ENCODE measurements around the gene SVOP. TPM values are rescaled to one million over a fixed set of nuclear protein-coding genes. Genes with fewer than 3 reads are reported as not detected.

Gene SVOP
- total RNA-seq, 2 experiments from 2014 or later: not detected

DNA sequence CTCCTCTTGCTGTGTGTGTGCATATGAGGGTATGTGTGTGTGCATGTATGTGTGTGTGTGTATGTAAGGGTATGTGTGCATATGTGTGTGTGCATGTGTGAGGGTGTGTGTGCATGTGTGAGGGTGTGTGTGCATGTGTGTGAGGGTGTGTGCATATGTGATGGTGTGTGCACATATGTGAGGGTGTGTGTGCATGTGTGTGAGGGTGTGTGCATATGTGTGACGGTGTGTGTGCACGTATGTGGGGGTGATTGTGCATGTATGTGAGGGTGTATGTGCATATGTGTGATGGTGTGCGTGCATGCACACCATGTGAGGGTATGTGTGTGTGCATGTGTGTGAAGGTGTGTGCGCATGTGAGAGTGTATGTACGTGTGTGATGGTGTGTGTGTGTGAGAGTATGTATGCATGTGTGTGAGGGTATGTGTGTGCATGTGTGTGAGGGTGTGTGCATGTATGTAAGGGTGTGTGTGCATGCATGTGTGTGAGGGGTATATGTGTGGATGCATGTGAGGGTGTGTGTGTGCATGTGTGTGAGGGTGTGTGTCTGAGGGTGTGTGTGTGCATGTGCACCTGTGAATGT, 125.6 kb downstream of the SVOP start:
- Mint-ChIP-seq H3K4me1 (ENCODE audit: low read depth) (no peaks in the 10 kb centered on the region), H3K9me3 (no peaks in the 10 kb centered on the region), H3K27ac (no peak overlapping the region), H3K36me3 (ENCODE audit: low read depth) (no peaks in the 10 kb centered on the region), H3K27me3 (peaks cover 16% of the 10 kb centered on the region), H3K4me3 (no peak overlapping the region)
- DNase-seq (no peak), ATAC-seq (ENCODE audit: poor library complexity) (no peak)
- intact Hi-C loops (cut with DNase I, micrococcal nuclease): no loop called here
- peaks cover 3 to 12% of the 10 kb centered on the region in 2 experiments for H3K27me3 ChIP-seq (ENCODE audit: control insufficient read depth in 1 of 2, insufficient read depth in 2 of 2, low read length in 2 of 2)
- TF ChIP-seq, protein P1, sequence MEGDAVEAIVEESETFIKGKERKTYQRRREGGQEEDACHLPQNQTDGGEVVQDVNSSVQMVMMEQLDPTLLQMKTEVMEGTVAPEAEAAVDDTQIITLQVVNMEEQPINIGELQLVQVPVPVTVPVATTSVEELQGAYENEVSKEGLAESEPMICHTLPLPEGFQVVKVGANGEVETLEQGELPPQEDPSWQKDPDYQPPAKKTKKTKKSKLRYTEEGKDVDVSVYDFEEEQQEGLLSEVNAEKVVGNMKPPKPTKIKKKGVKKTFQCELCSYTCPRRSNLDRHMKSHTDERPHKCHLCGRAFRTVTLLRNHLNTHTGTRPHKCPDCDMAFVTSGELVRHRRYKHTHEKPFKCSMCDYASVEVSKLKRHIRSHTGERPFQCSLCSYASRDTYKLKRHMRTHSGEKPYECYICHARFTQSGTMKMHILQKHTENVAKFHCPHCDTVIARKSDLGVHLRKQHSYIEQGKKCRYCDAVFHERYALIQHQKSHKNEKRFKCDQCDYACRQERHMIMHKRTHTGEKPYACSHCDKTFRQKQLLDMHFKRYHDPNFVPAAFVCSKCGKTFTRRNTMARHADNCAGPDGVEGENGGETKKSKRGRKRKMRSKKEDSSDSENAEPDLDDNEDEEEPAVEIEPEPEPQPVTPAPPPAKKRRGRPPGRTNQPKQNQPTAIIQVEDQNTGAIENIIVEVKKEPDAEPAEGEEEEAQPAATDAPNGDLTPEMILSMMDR (IDR thresholded peaks at IDR 0.05): no peak
- CTCF ChIA-PET: no interaction called here
- H3K36me3 ChIP-seq (ENCODE audit: insufficient read depth, low read length): no peaks in the 10 kb centered on the region
- H3K27ac ChIP-seq (ENCODE audit: low read depth in 1 of 2, low read length in 2 of 2): no peak overlapping the region
- POLR2A ChIA-PET: no interaction called here
- no peaks in the 10 kb centered on the region for H3K4me1 ChIP-seq (ENCODE audit: insufficient read depth, low read length)
- H3K9me3 ChIP-seq (ENCODE audit: control insufficient read depth in 1 of 2, insufficient read depth in 1 of 2, low read length in 2 of 2): peaks cover 0 to 4% of the 10 kb centered on the region in 2 experiments
- H3K4me3 ChIP-seq (ENCODE audit: low read length): no peak overlapping the region

GRCh38 chr12:108890208-108890607, 130.7 kb downstream of the SVOP start:
- DNase-seq (peak in 1 of 14 experiments; percentile 5), ATAC-seq (ENCODE audit: poor library complexity) (no peak)
- peaks cover 0 to 7% of the 10 kb centered on the region in 2 experiments for H3K9me3 ChIP-seq (ENCODE audit: control insufficient read depth in 1 of 2, insufficient read depth in 1 of 2, low read length in 2 of 2)
- ChIA-PET POLR2A (no interaction called here), CTCF (interaction anchor here (1.3 kb wide), 1 partner anchor 9 kb away, joined by 4 read pairs; no protein-coding TSS in a partner anchor)
- TF ChIP-seq, protein P1 (IDR thresholded peaks at IDR 0.05): no peak
- Mint-ChIP-seq H3K4me3 (no peak overlapping the region), H3K9me3 (no peaks in the 10 kb centered on the region), H3K4me1 (ENCODE audit: low read depth) (no peaks in the 10 kb centered on the region), H3K36me3 (ENCODE audit: low read depth) (no peaks in the 10 kb centered on the region), H3K27ac (no peak overlapping the region), H3K27me3 (peaks cover 4% of the 10 kb centered on the region)
- H3K27me3 ChIP-seq (ENCODE audit: control insufficient read depth in 1 of 2, insufficient read depth in 2 of 2, low read length in 2 of 2): no peaks in the 10 kb centered on the region
- H3K4me3 ChIP-seq (ENCODE audit: low read length): no peak overlapping the region
- no peak overlapping the region for H3K27ac ChIP-seq (ENCODE audit: low read depth in 1 of 2, low read length in 2 of 2)
- no peaks in the 10 kb centered on the region for H3K36me3 ChIP-seq (ENCODE audit: insufficient read depth, low read length)
- no peaks in the 10 kb centered on the region for H3K4me1 ChIP-seq (ENCODE audit: insufficient read depth, low read length)
- intact Hi-C loops (cut with DNase I, micrococcal nuclease): no loop called here

DNA sequence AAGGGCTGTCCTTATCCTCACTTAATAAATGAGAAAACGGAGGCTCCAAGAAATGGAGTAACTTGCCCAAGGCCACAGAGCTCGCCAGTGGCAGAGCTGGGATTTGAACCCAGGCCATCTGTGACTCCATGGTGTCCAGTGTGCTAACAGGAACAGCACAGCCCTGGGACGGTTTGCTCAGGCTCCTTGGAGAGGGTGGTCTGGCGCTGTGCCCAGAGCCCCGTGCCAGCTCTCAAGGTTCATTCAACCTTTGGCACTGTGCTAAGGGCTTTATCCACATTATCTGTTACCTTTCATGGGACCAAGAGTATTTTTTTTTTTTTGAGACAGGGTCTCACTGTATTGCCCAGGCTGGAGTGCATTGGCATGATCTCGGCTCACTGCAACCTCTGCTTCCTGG, 132.8 kb downstream of the SVOP start:
- Mint-ChIP-seq H3K9me3 (no peaks in the 10 kb centered on the region), H3K27me3 (no peaks in the 10 kb centered on the region), H3K27ac (no peak overlapping the region), H3K4me1 (ENCODE audit: low read depth) (no peaks in the 10 kb centered on the region), H3K36me3 (ENCODE audit: low read depth) (no peaks in the 10 kb centered on the region), H3K4me3 (no peak overlapping the region)
- TF ChIP-seq, protein P1 (IDR thresholded peaks at IDR 0.05): no peak
- Histone ChIP-seq H3K9me3 (ENCODE audit: control insufficient read depth in 1 of 2, insufficient read depth in 1 of 2, low read length in 2 of 2) (peaks cover 0 to 7% of the 10 kb centered on the region in 2 experiments), H3K27me3 (ENCODE audit: control insufficient read depth in 1 of 2, insufficient read depth in 2 of 2, low read length in 2 of 2) (no peaks in the 10 kb centered on the region), H3K4me1 (ENCODE audit: insufficient read depth, low read length) (no peaks in the 10 kb centered on the region), H3K27ac (ENCODE audit: low read depth in 1 of 2, low read length in 2 of 2) (no peak overlapping the region), H3K4me3 (ENCODE audit: low read length) (no peak overlapping the region), H3K36me3 (ENCODE audit: insufficient read depth, low read length) (no peaks in the 10 kb centered on the region)
- ChIA-PET POLR2A (no interaction called here), CTCF (no interaction called here)
- intact Hi-C loops (cut with DNase I, micrococcal nuclease): loop anchor here (10.0 kb wide), 1 partner anchor 497 kb away; no protein-coding TSS in a partner anchor
- DNase-seq (no peak), ATAC-seq (ENCODE audit: poor library complexity) (no peak)
